ENCODE data around the gene PXDN.

PXDN gene

DNA sequence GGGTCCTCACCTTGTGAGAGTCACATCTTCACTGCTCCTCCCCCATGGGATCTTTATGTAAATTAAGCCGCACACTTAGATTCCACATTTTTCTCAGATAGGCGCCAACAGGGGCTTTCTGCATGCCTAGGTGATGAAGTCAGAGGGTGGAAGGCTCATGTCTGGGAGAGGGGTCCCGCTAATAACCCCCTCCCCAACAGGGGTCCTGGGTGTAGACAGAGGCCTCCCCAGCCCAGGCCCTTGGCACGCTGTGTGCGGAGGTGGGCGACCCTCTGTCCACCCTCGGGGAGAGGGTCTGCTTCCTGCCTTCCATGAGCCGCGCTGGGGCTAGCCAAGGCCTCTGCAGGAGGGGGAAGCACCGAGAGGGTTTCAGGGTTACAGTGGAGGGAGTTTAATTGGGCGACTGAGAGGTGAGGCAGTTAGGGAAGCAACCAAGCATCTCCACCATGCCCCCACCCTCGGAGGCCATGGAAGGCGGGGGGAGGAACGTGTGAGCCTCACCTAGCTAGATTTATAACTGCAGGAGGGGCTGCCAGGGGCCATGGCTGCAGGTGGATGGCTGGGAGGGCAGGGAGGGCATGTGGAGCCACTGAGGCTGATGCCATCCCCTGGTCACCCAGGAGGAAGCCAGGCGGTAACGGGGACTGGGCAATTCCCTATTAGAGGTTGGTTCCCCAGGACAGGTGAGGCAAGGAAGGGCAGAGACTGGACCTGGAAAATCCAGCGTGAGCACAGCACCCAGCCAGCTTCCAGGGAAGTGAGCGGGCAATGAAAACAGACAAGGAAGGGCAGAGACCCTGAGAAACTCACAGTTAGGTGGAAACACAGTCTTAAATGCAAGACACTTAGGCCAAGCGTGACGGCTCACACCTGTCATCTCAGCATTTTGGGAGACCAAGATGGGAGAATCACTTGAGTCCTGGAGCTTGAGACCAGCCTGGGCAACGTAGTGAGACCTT lies 7.7 kb upstream of the PXDN start:
- H3K4me3 ChIP-seq (ENCODE audit: low read length), result no peak overlapping the region
- TF ChIP-seq, protein P1, sequence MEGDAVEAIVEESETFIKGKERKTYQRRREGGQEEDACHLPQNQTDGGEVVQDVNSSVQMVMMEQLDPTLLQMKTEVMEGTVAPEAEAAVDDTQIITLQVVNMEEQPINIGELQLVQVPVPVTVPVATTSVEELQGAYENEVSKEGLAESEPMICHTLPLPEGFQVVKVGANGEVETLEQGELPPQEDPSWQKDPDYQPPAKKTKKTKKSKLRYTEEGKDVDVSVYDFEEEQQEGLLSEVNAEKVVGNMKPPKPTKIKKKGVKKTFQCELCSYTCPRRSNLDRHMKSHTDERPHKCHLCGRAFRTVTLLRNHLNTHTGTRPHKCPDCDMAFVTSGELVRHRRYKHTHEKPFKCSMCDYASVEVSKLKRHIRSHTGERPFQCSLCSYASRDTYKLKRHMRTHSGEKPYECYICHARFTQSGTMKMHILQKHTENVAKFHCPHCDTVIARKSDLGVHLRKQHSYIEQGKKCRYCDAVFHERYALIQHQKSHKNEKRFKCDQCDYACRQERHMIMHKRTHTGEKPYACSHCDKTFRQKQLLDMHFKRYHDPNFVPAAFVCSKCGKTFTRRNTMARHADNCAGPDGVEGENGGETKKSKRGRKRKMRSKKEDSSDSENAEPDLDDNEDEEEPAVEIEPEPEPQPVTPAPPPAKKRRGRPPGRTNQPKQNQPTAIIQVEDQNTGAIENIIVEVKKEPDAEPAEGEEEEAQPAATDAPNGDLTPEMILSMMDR (conservative IDR thresholded peaks at IDR 0.05; ENCODE audit: low read length), result no peak
- no peak for DNase-seq (ENCODE audit: low read depth)

DNA sequence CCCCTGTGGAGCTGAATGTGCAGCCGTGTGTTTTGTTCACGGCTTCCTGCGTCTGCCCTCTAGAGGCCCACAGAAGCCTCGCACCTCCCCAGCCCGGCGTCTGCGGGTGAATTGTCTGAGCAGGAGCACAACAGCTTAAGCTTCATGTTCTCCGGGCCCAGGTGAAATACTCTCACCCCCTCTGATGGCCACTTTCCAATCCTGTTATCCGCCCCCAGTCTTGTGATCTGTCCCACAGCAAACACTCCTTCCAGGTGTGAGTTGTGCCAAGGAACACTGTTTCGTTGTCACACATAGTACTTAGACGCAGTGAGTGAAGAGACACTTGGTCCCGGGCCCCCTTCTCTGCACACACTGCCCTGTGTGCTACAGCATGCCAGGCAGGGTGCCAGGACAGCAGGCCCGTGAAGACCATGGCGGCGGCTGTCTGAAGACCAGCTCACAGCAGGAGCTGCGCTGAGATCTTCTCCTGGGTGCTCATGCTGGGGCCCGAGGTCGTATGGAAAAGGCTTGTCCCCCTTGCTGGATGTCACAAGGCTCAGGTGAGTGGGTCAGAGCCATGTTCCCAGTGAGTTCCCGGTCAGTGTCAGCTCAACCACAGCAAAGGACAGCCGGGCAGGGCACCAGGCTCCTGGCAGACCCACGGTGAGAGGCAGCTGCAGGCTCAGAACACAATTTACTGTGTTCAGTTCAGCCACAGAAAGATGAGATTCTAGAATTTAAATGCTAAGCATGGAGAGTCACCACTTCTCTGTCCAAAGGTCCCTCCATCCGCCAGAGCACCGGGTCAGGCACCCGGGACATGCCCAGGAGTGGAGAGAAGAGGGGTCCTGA lies 6.8 kb upstream of the PXDN start:
- TF ChIP-seq, protein P1 (conservative IDR thresholded peaks at IDR 0.05; ENCODE audit: low read length), result peak; percentile 95
- no peak overlapping the region for H3K4me3 ChIP-seq (ENCODE audit: low read length)
- DNase-seq (ENCODE audit: low read depth), result peak; percentile 86

DNA sequence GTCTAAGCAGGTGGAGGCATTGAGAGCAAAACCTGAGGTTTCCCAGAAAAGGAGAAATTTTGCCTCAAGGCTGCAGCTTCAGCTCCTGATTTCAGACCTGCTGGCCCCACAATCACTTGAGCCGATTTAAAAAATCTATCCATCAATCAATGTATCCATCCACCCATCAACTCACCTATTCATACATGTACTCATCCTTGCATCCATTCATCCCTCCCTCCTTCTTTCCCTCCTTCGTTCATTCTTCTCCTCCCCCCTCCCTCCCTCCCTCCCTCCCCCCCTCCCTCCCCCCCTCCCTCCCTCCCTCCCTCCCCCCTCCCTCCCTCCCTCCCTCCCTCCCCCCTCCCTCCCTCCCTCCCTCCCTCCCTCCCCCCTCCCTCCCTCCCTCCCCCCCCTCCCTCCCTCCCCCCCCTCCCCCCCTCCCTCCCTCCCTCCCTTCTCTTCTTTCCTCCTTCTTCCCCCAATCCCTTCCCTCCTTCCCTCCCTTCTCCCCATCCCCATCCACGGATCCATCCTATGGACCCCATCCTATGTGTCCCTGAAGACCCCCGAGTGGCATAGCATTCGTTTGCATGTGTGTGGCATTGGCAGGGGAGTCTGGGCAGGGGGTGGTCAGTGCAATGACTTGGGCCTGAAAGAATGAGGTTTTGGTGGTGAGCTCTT lies 6.1 kb upstream of the PXDN start:
- no peak for DNase-seq (ENCODE audit: low read depth)
- no peak overlapping the region for H3K4me3 ChIP-seq (ENCODE audit: low read length)
- TF ChIP-seq, protein P1 (conservative IDR thresholded peaks at IDR 0.05; ENCODE audit: low read length), result no peak

DNA sequence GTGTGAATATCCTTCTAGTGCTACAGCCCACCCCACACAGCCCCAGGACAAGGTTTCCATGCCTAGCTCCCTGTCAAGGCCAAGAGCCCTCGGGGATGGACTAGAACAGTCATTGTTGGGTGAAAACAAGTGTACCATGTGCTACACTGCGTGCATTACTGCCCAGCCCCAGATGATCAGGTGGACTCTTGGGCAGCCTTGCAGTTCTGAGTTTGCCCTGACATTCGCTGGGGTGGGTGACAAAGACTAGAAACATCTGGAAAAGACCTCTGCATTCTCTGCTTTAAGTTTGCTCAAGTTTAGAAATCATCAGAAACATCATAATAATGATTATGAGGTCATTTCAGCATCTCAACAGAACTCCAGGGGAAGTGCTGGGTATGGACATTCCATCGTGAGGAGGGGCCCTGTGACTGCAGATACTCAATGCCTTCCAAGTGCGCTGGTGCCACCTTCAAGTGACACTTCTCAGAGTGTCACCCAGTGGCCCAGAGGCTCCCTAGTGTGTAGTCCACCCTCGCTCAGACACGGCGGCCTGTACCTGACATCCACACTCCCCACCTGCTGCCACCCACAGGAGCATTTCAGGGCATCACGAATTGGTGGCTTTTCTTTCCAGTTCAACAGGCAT lies 5.3 kb upstream of the PXDN start:
- no peak for DNase-seq (ENCODE audit: low read depth)
- TF ChIP-seq, protein P1 (conservative IDR thresholded peaks at IDR 0.05; ENCODE audit: low read length), result no peak
- no peak overlapping the region for H3K4me3 ChIP-seq (ENCODE audit: low read length)

DNA sequence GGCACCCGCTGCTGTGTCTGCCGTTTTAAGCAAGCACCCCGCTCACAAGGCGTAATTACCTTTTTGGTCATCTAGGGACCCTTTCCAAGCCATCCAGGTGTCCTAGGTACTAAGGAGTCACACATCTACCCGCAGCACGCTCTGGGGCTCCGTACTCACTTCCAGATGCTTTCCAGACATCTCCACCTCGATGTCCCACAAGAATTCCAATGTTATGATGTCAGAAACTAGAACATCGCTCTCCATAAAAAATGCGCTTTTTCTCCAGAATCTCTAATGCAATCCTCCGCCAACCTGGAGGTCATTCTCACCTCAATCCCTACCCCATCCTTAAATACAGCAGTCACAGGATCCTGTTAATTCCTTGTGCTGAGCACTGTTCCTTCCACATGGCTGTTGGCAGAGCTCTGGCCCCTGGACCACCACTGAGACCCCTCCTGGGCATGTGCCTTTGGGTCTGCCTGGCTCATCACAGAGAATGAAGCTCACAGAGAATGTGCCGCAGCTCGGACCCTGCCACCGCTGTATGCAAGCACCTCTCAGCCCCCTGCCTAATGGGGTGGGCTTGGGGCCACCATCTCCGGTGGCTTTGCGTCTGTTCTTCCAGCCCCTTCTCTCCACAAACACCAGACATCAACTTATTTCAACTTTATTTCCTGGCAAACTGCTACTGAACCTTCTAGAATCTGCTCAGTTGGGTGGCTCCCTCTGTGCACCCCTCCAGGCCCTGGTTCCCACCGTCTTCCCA lies 4.6 kb upstream of the PXDN start:
- DNase-seq (ENCODE audit: low read depth), result peak; percentile 68
- no peak overlapping the region for H3K4me3 ChIP-seq (ENCODE audit: low read length)
- TF ChIP-seq, protein P1 (conservative IDR thresholded peaks at IDR 0.05; ENCODE audit: low read length), result no peak

DNA sequence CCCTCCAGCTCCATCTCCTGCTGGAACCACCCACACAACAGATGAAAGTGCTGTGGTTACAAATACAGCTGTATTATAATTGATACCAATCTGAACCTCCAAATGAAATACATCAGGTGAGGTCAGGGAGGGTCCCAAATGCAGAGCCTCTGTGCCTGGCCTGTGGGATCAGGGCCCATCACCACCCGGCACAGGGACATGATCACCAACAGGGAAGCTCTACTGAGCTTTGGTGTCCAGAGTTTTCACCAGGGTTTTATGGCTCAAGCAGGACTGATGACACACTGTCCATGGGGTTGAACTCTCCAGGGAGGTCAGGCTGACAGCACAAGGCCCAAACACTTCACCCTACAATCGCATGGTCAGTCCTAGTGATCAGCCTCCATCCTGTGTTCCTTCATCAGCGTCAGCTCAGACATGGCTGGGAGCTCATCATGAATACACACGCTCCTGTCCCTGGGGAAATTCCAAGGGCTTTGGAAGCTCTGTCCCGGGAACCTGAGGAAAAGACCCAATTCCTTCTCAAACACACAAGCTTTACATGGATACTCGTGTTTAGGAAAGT lies 3.9 kb upstream of the PXDN start:
- no peak overlapping the region for H3K4me3 ChIP-seq (ENCODE audit: low read length)
- DNase-seq (ENCODE audit: low read depth), result no peak
- TF ChIP-seq, protein P1 (conservative IDR thresholded peaks at IDR 0.05; ENCODE audit: low read length), result no peak
